ENCODE measurements around the gene MFSD6.

The MFSD6 gene

GRCh38 chr2:190550137-190550536, 142.0 kb downstream of the MFSD6 start:
- DNase-seq (ENCODE audit: low read depth, low spot score) = no peak
- H3K4me3 ChIP-seq (ENCODE audit: low read depth, low read length) = no peak overlapping the region
- in situ Hi-C loops (cut with HindIII; ENCODE audit: low sequenced_read_pairs) = no loop called here
- no peak for TF ChIP-seq CTCF (IDR thresholded peaks at IDR 0.05; ENCODE audit: low read depth, low read length)
